Measurements from ENCODE around the gene C2orf76.

C2orf76 gene

GRCh38 chr2:119253760-119254600, 112.7 kb downstream of the C2orf76 start:
- Histone ChIP-seq H3K79me2 (ENCODE audit: control insufficient read depth, insufficient read depth, low read length, poor library complexity) (no peaks in the 10 kb centered on the region), H2AK5ac (ENCODE audit: low read length) (no peak overlapping the region), H3K36me3 (ENCODE audit: control insufficient read depth in 1 of 2, insufficient read depth in 2 of 2, low read length in 2 of 2) (no peaks in the 10 kb centered on the region), H2BK120ac (ENCODE audit: insufficient read depth, low read length, poor library complexity) (no peak overlapping the region), H3K9ac (ENCODE audit: low read length) (no peak overlapping the region), H3K14ac (ENCODE audit: low read length) (no peak overlapping the region), H3K27ac (ENCODE audit: low read depth, low read length) (no peak overlapping the region), H2BK12ac (ENCODE audit: low read length) (no peak overlapping the region), H3K4me2 (ENCODE audit: low read length) (no peak overlapping the region), H3K79me1 (ENCODE audit: low read length) (peaks cover 5% of the 10 kb centered on the region), H3K4ac (ENCODE audit: low read depth, low read length) (no peak overlapping the region), H3K9me3 (ENCODE audit: insufficient read depth, low read depth, low read length) (peaks cover 2% of the 10 kb centered on the region), H3K23ac (ENCODE audit: low read length) (no peak overlapping the region), H3K18ac (ENCODE audit: low read length) (no peak overlapping the region), H4K91ac (ENCODE audit: low read depth, low read length) (no peak overlapping the region), H3K4me3 (ENCODE audit: low read depth, low read length) (no peak overlapping the region), H3K4me1 (ENCODE audit: control insufficient read depth in 1 of 2, insufficient read depth in 2 of 2, low read length in 2 of 2) (peaks cover 10 to 18% of the 10 kb centered on the region in 2 experiments), H4K8ac (ENCODE audit: low read depth, low read length) (no peak overlapping the region), H2BK5ac (ENCODE audit: low read depth, low read length, poor library complexity) (no peak overlapping the region), H4K12ac (ENCODE audit: low read depth, low read length) (no peak overlapping the region), H3K27me3 (ENCODE audit: insufficient read depth, low read length) (no peaks in the 10 kb centered on the region), H2AFZ (ENCODE audit: insufficient read depth, low read length, poor library complexity) (no peak overlapping the region)
- no CpG with 5 or more reads among the region's 14 CpGs for WGBS (ENCODE audit: extremely low coverage, insufficient coverage, insufficient read length)
- DNase-seq = no peak

DNA sequence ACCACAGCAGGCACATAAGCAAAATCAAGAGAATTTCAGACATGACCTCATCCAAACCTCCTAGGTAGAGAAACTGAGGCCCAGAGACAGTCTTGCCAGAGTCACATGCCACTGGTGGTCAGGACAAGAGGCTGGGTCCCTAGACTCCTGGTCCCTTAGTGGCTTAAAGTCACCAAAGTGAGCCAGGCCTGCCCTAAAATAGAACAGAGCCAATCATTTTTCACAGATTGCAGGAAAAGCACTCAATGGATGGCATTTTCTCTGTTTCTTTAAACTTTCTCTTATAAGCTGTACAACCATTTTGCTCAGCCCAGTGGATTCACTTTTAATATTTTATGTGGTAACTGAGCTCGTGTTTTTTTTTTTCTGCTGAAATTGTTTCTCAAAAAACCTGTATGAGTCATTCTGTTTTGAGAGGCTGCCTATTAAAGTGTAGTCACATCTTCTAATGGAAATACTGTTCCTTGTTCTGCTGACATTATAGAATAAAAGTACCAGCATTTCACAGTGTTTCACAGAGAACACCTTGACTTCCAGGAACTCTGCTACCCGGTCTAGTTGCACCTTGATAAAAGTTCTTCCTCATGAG, 113.4 kb downstream of the C2orf76 start:
- DNase-seq = peak in 1 of 2 donors; percentile 26
- Histone ChIP-seq H3K79me1 (ENCODE audit: low read length) (peaks cover 5% of the 10 kb centered on the region), H3K4me3 (ENCODE audit: low read depth, low read length) (no peak overlapping the region), H3K4ac (ENCODE audit: low read depth, low read length) (no peak overlapping the region), H2BK5ac (ENCODE audit: low read depth, low read length, poor library complexity) (no peak overlapping the region), H3K9me3 (ENCODE audit: insufficient read depth, low read depth, low read length) (peaks cover 2% of the 10 kb centered on the region), H3K9ac (ENCODE audit: low read length) (no peak overlapping the region), H3K23ac (ENCODE audit: low read length) (no peak overlapping the region), H4K91ac (ENCODE audit: low read depth, low read length) (no peak overlapping the region), H2BK12ac (ENCODE audit: low read length) (no peak overlapping the region), H3K18ac (ENCODE audit: low read length) (no peak overlapping the region), H4K12ac (ENCODE audit: low read depth, low read length) (no peak overlapping the region), H4K8ac (ENCODE audit: low read depth, low read length) (no peak overlapping the region), H3K27me3 (ENCODE audit: insufficient read depth, low read length) (no peaks in the 10 kb centered on the region), H3K4me2 (ENCODE audit: low read length) (no peak overlapping the region), H2AFZ (ENCODE audit: insufficient read depth, low read length, poor library complexity) (no peak overlapping the region), H3K36me3 (ENCODE audit: control insufficient read depth in 1 of 2, insufficient read depth in 2 of 2, low read length in 2 of 2) (no peaks in the 10 kb centered on the region), H2BK120ac (ENCODE audit: insufficient read depth, low read length, poor library complexity) (no peak overlapping the region), H3K27ac (ENCODE audit: low read depth, low read length) (no peak overlapping the region), H2AK5ac (ENCODE audit: low read length) (no peak overlapping the region), H3K14ac (ENCODE audit: low read length) (no peak overlapping the region), H3K79me2 (ENCODE audit: control insufficient read depth, insufficient read depth, low read length, poor library complexity) (no peaks in the 10 kb centered on the region), H3K4me1 (ENCODE audit: control insufficient read depth in 1 of 2, insufficient read depth in 2 of 2, low read length in 2 of 2) (peaks cover 8 to 16% of the 10 kb centered on the region in 2 experiments)
- no CpG with 5 or more reads among the region's 2 CpGs for WGBS (ENCODE audit: extremely low coverage, insufficient coverage, insufficient read length)
